ENCODE results near the gene SVOPL.

- TF ChIP-seq YY1 (IDR thresholded peaks at IDR 0.05; ENCODE audit: extremely low read depth, insufficient replicate concordance, low read depth, low read length), result no peak
- no peak for TF ChIP-seq CTCF (IDR thresholded peaks at IDR 0.05 in 2 of 3, conservative IDR thresholded peaks at IDR 0.05 in 1 of 3; ENCODE audit: borderline replicate concordance in 1 of 3, insufficient read depth in 1 of 3, low read depth in 2 of 3, low read length in 2 of 3)
- no peak for TF ChIP-seq MAX (IDR thresholded peaks at IDR 0.05)
These were observed 85.1 kb downstream of the SVOPL start for GRCh38 chr7:138616085-138616484.

All from HCT116 (cell line).